Hypothalamus (tissue), 51 donors: ENCODE data around the gene GTF2IRD1.
A peak's percentile ranks its signal among the peaks of the same experiment; 100 is the strongest.
"Not testable (repeated sequence)": the region's sequence is repeated elsewhere in the genome, so short reads cannot be mapped to it uniquely, and the experiment has no call there.

Source experiments
- DNase-seq, 51 donors: peaks; one replicate each; lab custom pipeline; 2025; lab: John Stamatoyannopoulos, UW

GTF2IRD1 gene

DNA sequence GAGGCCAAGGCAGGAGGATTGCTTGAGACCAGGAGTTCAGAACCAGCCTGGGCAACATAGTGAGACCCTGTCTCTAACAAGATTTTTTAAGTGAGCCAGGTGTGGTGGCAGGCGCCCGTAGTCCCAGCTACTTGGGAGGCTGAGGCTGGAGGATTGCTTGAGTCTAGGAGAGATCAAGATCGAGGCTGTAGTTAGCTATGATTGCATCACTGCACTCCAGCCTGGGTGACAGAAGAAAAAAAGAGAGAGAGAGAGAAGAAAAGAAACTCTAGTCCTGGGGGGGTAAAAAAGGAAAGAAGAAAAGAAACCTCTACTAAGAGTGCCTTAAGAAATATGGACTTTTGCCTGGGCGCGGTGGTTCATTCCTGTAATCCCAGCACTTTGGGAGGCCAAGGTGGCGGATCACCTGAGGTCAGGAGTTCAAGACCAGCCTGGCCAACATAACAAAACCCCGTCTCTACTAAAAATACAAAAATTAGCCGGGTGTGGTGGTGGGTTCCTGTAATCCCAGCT is 34.9 kb downstream of the GTF2IRD1 start:
- not testable (repeated sequence) for DNase-seq

DNA sequence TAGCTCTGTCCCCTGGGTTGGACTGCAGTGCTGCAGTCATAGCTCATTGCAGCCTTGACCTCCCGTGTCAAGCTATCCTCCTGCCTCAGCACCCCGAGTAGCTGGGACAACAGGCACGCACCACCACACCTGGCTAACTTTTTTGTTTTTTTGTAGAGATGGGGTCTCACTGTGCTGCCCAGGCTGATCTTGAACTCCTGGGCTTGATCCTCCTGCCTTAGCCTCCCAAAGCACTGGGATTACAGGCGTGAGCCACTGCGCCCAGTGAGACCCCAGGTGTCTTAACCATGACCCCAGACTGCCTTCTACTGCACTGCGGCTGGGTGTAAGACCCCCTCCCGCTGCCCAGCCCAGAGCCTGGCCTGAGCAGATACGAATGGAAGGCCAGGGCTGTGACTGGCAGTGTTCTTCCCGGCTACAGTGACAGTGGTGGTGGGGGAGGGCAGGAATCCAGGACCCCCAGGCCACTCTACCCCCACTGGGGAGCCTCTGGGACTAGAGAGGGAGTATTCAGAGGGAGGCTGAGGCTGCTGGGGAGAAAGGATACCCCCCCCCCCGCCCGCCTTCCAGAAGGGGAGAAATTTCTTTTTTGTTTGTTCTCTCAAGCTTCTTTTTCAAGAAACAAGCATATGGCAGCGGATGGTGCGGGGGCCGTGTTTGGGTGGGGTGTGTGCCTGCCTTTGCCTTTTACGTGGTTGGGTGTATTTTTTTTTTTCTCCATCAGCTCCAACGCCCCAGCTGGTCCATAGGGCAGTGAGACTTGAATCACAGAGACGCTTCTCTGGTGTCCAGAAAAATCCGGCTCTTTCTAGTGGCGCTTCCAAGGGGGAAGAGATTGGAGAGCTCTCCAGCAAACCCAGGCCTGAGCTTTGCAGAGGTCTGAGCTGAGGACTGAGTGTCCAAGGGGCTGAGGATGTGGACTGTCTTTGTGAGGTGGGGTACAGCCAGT is 36.6 kb downstream of the GTF2IRD1 start:
- peak in 10 of 51 donors; percentile 12 to 66 (median 25) for DNase-seq

DNA sequence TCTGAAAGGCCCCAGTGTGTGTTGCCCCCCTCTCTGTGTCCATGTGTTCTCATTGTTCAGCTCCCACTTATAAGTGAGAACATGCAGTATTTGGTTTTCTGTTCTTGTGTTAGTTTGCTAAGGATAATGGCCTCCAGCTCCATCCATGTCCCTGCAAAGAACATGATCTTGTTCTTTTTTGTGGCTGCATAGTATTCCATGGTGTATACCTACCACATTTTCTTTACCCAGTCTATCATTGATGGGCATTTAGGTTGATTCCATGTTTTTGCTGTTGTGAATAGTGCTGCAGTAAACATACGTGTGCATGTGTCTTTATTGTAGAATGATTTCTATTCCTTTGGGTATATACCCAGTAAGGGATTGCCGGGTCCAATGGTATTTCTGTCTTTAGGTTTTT is 37.8 kb downstream of the GTF2IRD1 start:
- not testable (repeated sequence) for DNase-seq

- DNase-seq: no peak
Observed at GRCh38 chr7:74493295-74493694, 39.6 kb downstream of the GTF2IRD1 start.

GRCh38 chr7:74494076-74494548 is 40.4 kb downstream of the GTF2IRD1 start:
- DNase-seq: no peak

- DNase-seq: peak in 12 of 51 donors; percentile 6 to 59 (median 22)
Observed at GRCh38 chr7:74495112-74496086, 41.7 kb downstream of the GTF2IRD1 start.

- no peak for DNase-seq
Observed at GRCh38 chr7:74496272-74496671, 42.6 kb downstream of the GTF2IRD1 start.

DNA sequence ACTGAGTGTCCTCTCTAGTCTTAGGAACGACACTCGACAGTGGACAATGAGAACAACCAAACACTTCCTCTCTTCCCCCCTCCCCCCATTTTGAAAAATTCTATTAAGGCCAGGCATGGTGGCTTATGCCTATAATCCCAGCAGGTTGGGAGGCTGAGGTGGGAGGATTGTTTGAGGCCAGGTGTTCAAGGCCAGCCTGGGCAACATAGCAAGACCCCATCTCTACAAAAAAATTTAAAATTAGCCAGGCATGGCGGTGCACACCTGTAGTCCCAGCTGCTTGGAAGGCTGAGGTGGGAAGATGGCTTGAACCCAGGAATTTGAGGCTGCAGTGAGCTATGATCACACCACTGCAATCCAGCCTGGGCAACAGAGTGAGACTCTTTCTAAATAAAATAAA is 43.1 kb downstream of the GTF2IRD1 start:
- not testable (repeated sequence) for DNase-seq

GRCh38 chr7:74498354-74498753 is 44.6 kb downstream of the GTF2IRD1 start:
- no peak for DNase-seq

DNA sequence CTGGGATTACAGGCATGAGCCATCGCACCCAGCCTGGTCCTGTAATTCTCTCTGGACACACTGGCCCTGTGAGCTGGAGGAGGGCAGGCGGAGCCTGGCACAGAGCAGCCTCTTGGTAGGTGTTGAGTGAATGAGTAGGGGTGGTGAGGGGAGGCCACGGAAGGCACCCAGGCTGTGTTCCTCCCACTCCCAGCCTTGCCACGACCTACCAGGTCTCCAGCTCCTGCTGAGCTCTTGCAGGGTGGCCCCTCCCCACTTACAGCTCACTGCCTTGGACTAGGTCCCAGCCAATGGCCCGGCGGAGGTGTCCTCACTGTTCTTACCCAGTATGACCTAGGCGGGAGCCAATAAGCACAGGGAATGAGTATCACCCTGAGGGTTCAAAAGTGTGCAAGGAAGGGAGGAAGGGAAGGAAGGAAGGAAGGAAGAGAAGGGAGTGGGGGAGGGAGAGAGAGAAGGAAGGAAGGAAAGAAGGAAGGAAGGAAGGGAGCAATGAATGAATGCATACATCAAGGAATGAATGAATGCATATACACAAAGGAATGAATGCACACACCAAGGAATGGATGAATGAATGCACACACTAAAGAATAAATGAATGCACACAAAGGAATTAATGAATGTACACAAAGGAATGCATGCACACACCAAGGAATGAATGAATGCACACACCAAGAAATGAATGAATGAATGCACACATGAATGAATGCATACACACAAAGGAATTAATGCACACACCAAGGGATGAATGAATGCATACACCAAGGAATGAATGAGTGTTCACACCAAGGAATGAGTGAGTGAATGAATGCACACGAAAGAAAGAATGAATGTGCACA is 45.5 kb downstream of the GTF2IRD1 start:
- peak in 3 of 51 donors; percentile 12 to 36 (median 13) for DNase-seq

DNA sequence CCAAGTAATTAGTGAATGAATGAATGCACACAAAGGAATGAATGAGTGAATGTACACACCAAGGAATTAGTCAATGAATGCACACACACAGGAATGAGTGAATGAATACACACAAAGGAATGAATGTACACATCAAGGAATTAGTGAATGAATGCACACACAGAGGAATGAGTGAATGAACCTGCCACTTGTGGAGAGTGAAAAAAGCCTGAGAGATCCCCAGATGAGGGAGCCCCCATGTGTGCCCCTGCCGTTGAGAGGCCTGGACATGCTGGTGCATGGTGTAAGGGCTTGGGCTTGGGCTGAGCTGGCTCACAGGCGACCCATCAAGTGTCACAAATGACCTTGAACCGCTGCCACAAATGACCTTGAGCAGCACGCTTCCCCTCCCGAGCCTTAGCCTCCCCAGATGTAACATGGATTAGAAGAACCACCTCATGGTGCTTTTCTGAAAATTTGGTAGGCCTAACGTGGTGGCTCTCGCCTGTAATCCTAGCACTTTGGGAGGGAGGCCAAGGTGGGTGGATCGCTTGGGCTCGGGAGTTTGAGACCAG is 46.2 kb downstream of the GTF2IRD1 start:
- no peak for DNase-seq

- DNase-seq: peak in 35 of 51 donors; percentile 8 to 75 (median 50)
Observed at GRCh38 chr7:74501298-74501697, 47.6 kb downstream of the GTF2IRD1 start.

GRCh38 chr7:74502216-74502891 is 48.6 kb downstream of the GTF2IRD1 start:
- DNase-seq: peak in 31 of 51 donors; percentile 8 to 62 (median 40)

- no peak for DNase-seq
Observed at GRCh38 chr7:74503061-74503460, 49.4 kb downstream of the GTF2IRD1 start.

- no peak for DNase-seq
Observed at GRCh38 chr7:74503943-74504342, 50.2 kb downstream of the GTF2IRD1 start.

- DNase-seq: no peak
Observed at GRCh38 chr7:74505471-74506324, 52.0 kb downstream of the GTF2IRD1 start.

GRCh38 chr7:74506325-74506724 is 52.6 kb downstream of the GTF2IRD1 start:
- DNase-seq: no peak
